DOHH2 (cell line): ENCODE results near the gene CNGA4.

Experiments
- H3F3A ChIP-seq: fragments of 200-600 bp; sonication (generic), shearing (Covaris generic); 2 replicates; pipeline ENCODE4 v1.6.0; 2016; ENCODE audit warnings: antibody characterized with exemption, mild to moderate bottlenecking; ENCODE audit not compliant: control insufficient read depth, insufficient read depth
- H3K27ac ChIP-seq: fragments of 200-600 bp; sonication (generic); 2 replicates; pipeline ENCODE4 v1.5.1; 2014; ENCODE audit warnings: low read depth, mild to moderate bottlenecking, low read length, moderate library complexity
- H3K27me3 ChIP-seq: fragments of 200-600 bp; sonication (generic); 2 replicates; pipeline ENCODE4 v1.6.1; 2014; ENCODE audit warnings: mild to moderate bottlenecking, low read length, mixed read lengths; ENCODE audit not compliant: control insufficient read depth
- H3K36me3 ChIP-seq: fragments of 200-600 bp; sonication (generic); 2 replicates; pipeline ENCODE4 v1.6.1; 2014; ENCODE audit warnings: mild to moderate bottlenecking, low read length, moderate library complexity, mixed read lengths; ENCODE audit not compliant: control insufficient read depth
- H3K4me1 ChIP-seq: fragments of 200-600 bp; sonication (generic); 2 replicates; pipeline ENCODE4 v1.6.1; 2014; ENCODE audit warnings: mild to moderate bottlenecking, low read length, mixed read lengths; ENCODE audit not compliant: control insufficient read depth
- H3K4me2 ChIP-seq: fragments of 200-600 bp; sonication (generic); 2 replicates; pipeline ENCODE4 v1.6.0; 2014; ENCODE audit warnings: mild to moderate bottlenecking, low read length, moderate library complexity
- H3K4me3 ChIP-seq: fragments of 200-600 bp; sonication (generic); 2 replicates; pipeline ENCODE4 v1.5.1; 2014; ENCODE audit warnings: mild to moderate bottlenecking, low read length, mixed read lengths
- H3K79me2 ChIP-seq: fragments of 200-600 bp; sonication (generic); 2 replicates; pipeline ENCODE4 v1.6.1; 2014; ENCODE audit warnings: mild to moderate bottlenecking, low read length, mixed read lengths; ENCODE audit not compliant: control insufficient read depth
- H3K9me2 ChIP-seq: fragments of 200-600 bp; sonication (generic); replicated peaks from 2 replicates; pipeline ENCODE4 v1.6.1; 2014; ENCODE audit warnings: mild to moderate bottlenecking, low read length, mixed read lengths; ENCODE audit not compliant: control insufficient read depth
- H3K9me3 ChIP-seq: fragments of 200-600 bp; sonication (generic); 2 replicates; pipeline ENCODE4 v1.6.1; 2014; ENCODE audit warnings: antibody characterized with exemption, low read length, mixed read lengths; ENCODE audit not compliant: control insufficient read depth, insufficient read depth
- H4K20me1 ChIP-seq: fragments of 200-600 bp; sonication (generic); 2 replicates; pipeline ENCODE4 v1.6.0; 2014; ENCODE audit warnings: low read depth, mild to moderate bottlenecking, antibody characterized with exemption, low read length, moderate library complexity; ENCODE audit not compliant: control insufficient read depth, insufficient read depth
- CTCF ChIP-seq: fragments of 200-600 bp; sonication (generic); IDR thresholded peaks from one replicate; pipeline ENCODE4 v1.5.1; 2014; ENCODE audit warnings: antibody characterized with exemption, mild to moderate bottlenecking, low read depth, low read length; ENCODE audit not compliant: poor library complexity, severe bottlenecking
- EZH2phosphoT487 ChIP-seq: fragments of 200-600 bp; sonication (generic); IDR thresholded peaks from 2 replicates; pipeline ENCODE4 v1.6.1; 2017; ENCODE audit warnings: borderline replicate concordance, mild to moderate bottlenecking, antibody characterized with exemption, low read length, moderate library complexity, mixed read lengths

CNGA4 gene

GRCh38 chr11:6209801-6210200 is 29.1 kb upstream of the CNGA4 start:
- Histone ChIP-seq H3K79me2 (no peaks in the 10 kb centered on the region), H3K4me2 (no peak overlapping the region), H3K27ac (no peak overlapping the region), H3K9me2 (no peaks in the 10 kb centered on the region), H3K4me3 (no peak overlapping the region), H3K4me1 (no peaks in the 10 kb centered on the region), H3F3A (no peaks in the 10 kb centered on the region), H3K9me3 (no peaks in the 10 kb centered on the region), H3K36me3 (peaks cover 30% of the 10 kb centered on the region), H4K20me1 (no peaks in the 10 kb centered on the region), H3K27me3 (no peaks in the 10 kb centered on the region)
- no peak for TF ChIP-seq EZH2phosphoT487
- TF ChIP-seq CTCF, result no peak

DNA sequence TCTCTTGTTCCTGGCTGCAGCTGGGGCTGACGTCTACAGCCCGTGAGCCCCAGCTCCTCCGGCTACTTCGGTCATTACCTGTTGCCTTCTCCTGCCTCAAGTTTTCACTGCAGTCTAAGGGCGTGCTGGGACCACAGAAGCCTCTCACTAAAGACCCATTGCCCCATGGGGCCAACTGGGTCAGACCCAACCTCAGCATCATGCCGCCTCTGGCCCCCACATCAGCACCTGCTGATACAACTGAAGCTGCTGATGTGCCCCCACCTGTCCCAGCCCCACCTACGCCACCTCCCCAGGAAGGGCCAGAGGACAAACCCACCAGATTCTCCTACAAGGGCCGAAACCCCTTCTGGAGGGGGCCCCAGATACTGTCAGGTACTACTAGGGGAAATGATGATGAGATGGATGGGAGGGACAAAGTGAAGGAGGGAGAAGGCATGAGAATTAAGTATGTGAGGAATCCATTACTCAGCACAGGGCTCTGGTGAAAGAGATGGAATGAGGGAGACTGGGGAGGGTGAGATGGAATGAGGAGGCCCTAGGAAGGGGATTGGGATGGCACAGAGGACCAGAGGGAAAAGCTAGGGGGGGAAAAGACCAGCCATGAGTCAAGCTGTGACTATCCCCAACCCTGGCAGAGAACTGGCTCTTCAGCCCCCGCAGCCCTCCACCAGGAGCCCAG is 28.5 kb upstream of the CNGA4 start:
- Histone ChIP-seq H3K4me3 (no peak overlapping the region), H3K36me3 (peaks cover 33% of the 10 kb centered on the region), H3K9me3 (no peaks in the 10 kb centered on the region), H4K20me1 (no peaks in the 10 kb centered on the region), H3K9me2 (no peaks in the 10 kb centered on the region), H3K4me2 (no peak overlapping the region), H3K79me2 (no peaks in the 10 kb centered on the region), H3K27ac (no peak overlapping the region), H3K4me1 (no peaks in the 10 kb centered on the region), H3F3A (no peaks in the 10 kb centered on the region), H3K27me3 (no peaks in the 10 kb centered on the region)
- no peak for TF ChIP-seq EZH2phosphoT487
- no peak for TF ChIP-seq CTCF

- H3K4me3 ChIP-seq, result no peak overlapping the region
- peaks cover 60% of the 10 kb centered on the region for H3K36me3 ChIP-seq
- H3K79me2 ChIP-seq, result no peaks in the 10 kb centered on the region
- TF ChIP-seq EZH2phosphoT487 (no peak), CTCF (no peak)
- no peaks in the 10 kb centered on the region for H3K4me1 ChIP-seq
- no peaks in the 10 kb centered on the region for H4K20me1 ChIP-seq
- no peaks in the 10 kb centered on the region for H3F3A ChIP-seq
- H3K27ac ChIP-seq, result no peak overlapping the region
- H3K9me2 ChIP-seq, result no peaks in the 10 kb centered on the region
- H3K27me3 ChIP-seq, result no peaks in the 10 kb centered on the region
- H3K9me3 ChIP-seq, result no peaks in the 10 kb centered on the region
- no peak overlapping the region for H3K4me2 ChIP-seq
Measured at GRCh38 chr11:6214530-6214929, 24.4 kb upstream of the CNGA4 start.

DNA sequence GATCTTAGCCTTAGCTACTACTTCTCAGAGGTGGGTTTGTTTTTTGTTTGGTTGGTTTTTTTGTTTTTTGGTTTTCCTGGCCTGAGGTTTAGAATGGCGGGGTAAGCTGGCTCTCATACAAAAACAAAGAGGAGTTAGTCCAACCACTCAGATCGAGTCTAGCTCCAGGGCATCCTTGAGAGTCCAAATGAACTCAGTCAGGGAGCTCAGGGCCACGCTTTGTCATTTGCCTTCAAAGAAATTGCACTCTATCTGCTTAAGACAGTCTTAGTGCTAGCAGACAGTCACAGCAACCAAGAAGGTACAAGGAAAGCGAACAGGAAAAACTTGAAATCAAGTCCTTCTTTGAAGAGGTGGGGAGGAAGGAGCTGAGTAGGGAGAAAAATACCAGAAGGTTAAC is 22.4 kb upstream of the CNGA4 start:
- Histone ChIP-seq H3K27me3 (no peaks in the 10 kb centered on the region), H3F3A (no peaks in the 10 kb centered on the region), H3K4me2 (no peak overlapping the region), H3K27ac (no peak overlapping the region), H3K4me1 (no peaks in the 10 kb centered on the region), H3K9me3 (no peaks in the 10 kb centered on the region), H3K9me2 (no peaks in the 10 kb centered on the region), H3K4me3 (no peak overlapping the region), H3K79me2 (no peaks in the 10 kb centered on the region), H4K20me1 (no peaks in the 10 kb centered on the region), H3K36me3 (peaks cover 70% of the 10 kb centered on the region)
- TF ChIP-seq EZH2phosphoT487 (no peak), CTCF (no peak)
